Urinary bladder (tissue), 4 donors: ENCODE results near the gene MACROD2. TPM values are rescaled to one million over a fixed set of nuclear protein-coding genes. Genes with fewer than 3 reads are reported as not detected.

Experiments
- DNase-seq: peaks from one replicate; pipeline ENCODE4 v3.0.0-alpha.2; 2015; ENCODE audit errors: extremely low spot score
- H3K27ac ChIP-seq: one replicate; pipeline ENCODE4 v1.5.1; 2013; ENCODE audit warnings: low read depth, mild to moderate bottlenecking, moderate library complexity
- H3K36me3 ChIP-seq: one replicate; pipeline ENCODE4 v1.6.1; 2013; ENCODE audit warnings: mild to moderate bottlenecking, moderate library complexity; ENCODE audit not compliant: insufficient read depth
- H3K4me1 ChIP-seq: one replicate; pipeline ENCODE4 v1.6.1; 2013; ENCODE audit warnings: mild to moderate bottlenecking, moderate library complexity; ENCODE audit not compliant: insufficient read depth
- H3K4me3 ChIP-seq: one replicate; pipeline ENCODE4 v1.5.1; 2013; ENCODE audit warnings: low read depth, low read length
- WGBS: extraction: QIAGEN DNeasy Blood & Tissue Kit; methylation state at CpG from one replicate; pipeline ENCODE4 v1.1.7; 2013; 5-methylcytosine and 5-hydroxymethylcytosine counted together
- polyA plus RNA-seq: library from polyadenylated mRNA; stranded (reverse); fragments of 200-250 nt; gene quantifications from one replicate; pipeline ENCODE4 v1.2.3, GENCODE V29; 2013
- small RNA-seq: library from RNA; depleted of rRNA; stranded (forward); fragments of <200 nt; gene quantifications from one replicate; pipeline ENCODE3, GENCODE V24; 2014
- total RNA-seq: library from RNA; depleted of rRNA; stranded (reverse); fragments of >200 nt; gene quantifications from one replicate; pipeline ENCODE4 v1.2.3, GENCODE V29; 2014
- donor health status: healthy with polysubstance abuse.
- donor health status: healthy.

Gene MACROD2
- total and polyA plus RNA-seq, 2 donors, result 3.0 to 28.2 TPM

DNA sequence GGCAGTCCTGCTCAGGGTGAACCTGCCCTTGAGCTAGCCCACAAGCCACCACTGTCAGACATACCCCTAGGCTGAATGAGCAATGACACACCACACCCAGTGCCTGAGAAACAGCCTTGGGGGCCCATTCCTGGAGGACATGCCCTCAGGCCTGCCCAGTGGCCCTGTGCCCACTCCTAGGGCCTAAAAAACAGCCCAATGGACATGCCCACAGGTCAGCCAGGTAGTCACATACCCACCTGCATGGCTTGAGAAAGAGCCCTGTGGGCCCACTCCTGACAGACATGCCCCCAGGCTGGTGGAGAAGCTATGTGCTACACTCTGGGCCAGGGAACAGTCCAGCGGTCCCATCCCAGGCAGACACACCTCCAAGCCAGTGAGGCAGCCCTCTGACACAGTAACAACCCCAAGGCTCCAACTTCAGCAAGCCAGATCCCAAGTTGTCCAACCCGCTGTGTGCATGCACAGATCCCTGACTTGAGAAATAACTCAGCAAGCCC lies 2086.8 kb downstream of the MACROD2 start:
- DNase-seq, result no peak
- no peak overlapping the region for H3K27ac ChIP-seq
- 94% methylated on average over 2 of the region's 2 CpGs for WGBS
- no peak overlapping the region for H3K4me3 ChIP-seq
- H3K4me1 ChIP-seq, result no peaks in the 10 kb centered on the region
- no peaks in the 10 kb centered on the region for H3K36me3 ChIP-seq

DNA sequence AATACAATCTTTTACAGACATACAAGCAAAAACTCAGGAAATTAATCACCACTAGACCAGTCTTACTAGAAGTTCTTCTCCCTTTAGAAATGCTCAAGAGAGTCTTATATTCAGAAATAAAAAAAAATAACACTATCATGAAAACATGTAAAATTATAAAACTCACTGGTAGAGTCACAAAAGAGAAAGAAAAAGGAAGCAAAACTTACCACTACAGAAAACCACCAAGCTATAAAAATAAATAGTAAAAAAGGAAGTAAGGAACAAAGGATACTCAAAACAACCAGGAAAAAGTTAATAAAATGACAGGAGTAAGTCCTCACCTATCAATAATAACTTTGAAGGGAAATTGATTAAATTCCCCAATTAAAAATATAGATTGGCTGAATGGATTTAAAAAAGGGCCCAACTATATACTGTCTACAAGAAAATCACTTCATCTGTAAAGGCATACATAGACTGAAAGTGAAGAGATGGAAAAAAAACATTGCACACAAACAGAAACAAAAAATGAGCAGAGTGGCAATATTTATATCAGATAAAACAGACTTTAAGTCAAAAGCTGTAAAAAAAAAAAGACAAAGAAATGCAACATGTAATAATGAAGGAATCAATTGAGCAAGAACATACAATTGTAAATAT lies 2088.4 kb downstream of the MACROD2 start:
- no peak overlapping the region for H3K27ac ChIP-seq
- no peaks in the 10 kb centered on the region for H3K4me1 ChIP-seq
- no peak overlapping the region for H3K4me3 ChIP-seq
- DNase-seq, result no peak
- H3K36me3 ChIP-seq, result no peaks in the 10 kb centered on the region

DNA sequence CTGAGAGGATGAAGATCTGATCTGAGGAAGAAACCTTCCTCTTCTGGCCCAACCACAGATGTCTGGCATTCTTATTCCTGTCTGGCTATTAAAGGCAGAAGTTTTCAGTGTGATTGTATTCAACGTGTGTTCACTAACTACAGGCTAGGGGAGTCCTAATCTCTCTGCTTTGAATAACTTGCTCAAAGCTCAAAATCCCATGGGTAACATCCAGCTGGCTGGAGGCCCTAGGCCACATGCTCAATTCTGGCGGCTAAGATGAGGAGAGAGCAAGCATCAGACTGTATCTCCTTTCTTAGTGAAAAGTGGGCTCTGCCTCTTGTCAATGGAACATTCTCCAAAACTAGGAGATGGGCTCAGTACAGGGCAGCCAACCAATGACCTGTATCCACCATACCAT lies 2099.9 kb downstream of the MACROD2 start:
- Histone ChIP-seq H3K36me3 (no peaks in the 10 kb centered on the region), H3K4me3 (no peak overlapping the region), H3K4me1 (no peaks in the 10 kb centered on the region), H3K27ac (no peak overlapping the region)
- DNase-seq, result no peak
- WGBS, result 29% methylated on average over 2 of the region's 2 CpGs

DNA sequence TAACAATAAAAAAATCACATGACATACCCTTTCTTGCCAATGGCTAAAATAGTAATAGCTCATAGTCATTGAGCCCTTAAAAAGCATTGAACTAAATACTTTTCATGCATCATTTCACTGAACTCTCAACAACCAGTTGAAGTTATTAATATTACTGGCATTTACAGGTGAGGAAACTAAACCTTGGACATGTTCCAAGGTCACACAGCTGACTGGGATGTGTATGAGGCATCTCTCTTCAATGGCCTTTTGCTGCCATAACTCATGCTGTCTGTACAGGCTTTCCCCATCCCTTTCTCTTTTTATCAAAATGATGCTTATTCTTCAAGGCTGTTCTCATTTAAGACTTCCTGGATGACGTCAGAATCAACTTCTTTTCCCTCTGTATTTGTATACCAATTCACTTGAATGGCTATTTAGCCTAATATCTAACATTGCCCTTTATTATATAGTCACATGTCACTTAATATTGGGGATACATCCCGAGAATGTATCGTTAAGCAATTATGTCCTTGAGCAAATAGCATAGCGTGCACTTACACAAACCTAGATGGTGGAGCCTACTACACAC lies 2101.5 kb downstream of the MACROD2 start:
- H3K4me3 ChIP-seq, result no peak overlapping the region
- H3K4me1 ChIP-seq, result no peaks in the 10 kb centered on the region
- H3K36me3 ChIP-seq, result no peaks in the 10 kb centered on the region
- DNase-seq, result no peak
- H3K27ac ChIP-seq, result no peak overlapping the region
- 92% methylated on average over 4 of the region's 4 CpGs for WGBS

DNA sequence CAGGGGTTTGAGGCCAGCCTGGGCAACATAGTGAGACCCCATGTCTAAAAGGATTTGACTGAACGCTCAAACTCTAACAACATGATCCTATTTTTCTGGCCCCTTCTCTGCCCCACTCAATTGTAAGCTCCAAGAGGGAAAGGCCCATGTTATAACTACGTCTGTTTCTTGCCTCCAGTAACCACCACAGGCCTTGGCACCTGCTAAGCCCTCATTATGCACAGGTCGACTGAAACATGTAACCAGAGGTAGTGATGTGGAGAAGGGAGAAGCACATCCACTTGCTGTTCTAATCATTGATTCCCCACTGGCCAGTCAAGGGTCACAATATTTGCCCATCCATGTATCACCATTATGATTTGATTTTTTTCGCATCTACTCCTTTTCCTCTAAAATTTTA lies 2102.5 kb downstream of the MACROD2 start:
- Histone ChIP-seq H3K27ac (no peak overlapping the region), H3K36me3 (no peaks in the 10 kb centered on the region), H3K4me3 (no peak overlapping the region), H3K4me1 (no peaks in the 10 kb centered on the region)
- WGBS, result 96% methylated on average over 4 of the region's 4 CpGs
- DNase-seq, result no peak

DNA sequence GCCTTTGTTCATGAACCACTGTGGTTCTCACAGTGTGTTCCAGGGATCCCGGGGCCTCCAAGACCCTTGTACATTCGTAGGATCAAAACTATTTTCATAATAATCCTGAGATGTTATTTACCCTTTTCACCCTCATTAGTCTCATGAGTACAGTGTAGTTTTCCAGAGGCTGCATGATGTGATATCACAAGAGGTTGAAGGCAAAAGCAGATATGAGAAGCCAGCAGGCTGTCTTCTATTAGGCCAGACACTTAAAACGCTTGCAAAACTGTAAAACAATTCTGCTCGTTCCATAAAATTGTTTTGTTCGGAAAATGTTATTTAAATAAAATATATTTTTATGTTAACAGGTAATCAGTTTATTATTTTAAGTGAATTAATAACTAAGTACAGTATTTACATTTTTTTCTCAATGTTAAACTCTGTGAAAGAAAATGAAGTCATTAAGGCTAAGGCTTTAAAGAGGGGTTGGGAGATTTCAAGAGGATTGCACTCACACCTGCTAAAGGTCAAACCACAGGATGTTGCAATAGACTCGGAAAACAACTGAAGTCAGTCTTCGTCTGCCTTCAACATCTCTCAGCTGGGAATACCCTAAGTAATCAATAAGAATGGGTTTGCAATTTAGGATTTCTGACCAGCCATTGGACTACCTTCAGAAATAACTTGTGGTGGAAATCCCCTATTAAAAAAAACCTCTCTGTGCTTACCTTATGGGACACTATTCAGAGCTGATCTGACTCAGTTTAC lies 2103.7 kb downstream of the MACROD2 start:
- Histone ChIP-seq H3K36me3 (no peaks in the 10 kb centered on the region), H3K27ac (no peak overlapping the region)
- 63% methylated on average over 7 of the region's 7 CpGs for WGBS

DNA sequence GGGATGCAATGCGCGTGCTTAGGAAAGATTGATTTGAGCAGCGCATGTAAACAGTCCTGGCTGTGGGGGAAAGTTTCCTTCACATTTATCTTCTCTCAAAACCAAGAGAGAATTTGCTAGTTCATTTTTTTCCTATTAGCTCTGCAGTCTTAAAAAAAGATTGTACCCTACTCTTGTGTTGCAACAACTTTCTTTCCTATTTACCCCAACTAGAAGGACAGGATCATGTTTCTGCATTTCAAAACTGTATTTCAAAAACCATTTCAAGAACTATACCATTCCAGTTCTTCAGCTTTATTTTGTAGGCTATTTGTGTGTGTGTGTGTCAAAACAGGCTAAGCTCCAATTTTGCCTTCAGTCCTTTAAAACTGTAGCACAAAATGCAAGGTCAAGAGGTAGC lies 2104.8 kb downstream of the MACROD2 start:
- no peak for DNase-seq
- Histone ChIP-seq H3K4me3 (no peak overlapping the region), H3K36me3 (no peaks in the 10 kb centered on the region), H3K27ac (no peak overlapping the region), H3K4me1 (no peaks in the 10 kb centered on the region)
- 93% methylated on average over 3 of the region's 3 CpGs for WGBS

More for the DNA sequence above, 2103.7 kb downstream of the MACROD2 start:
- DNase-seq, result no peak
- Histone ChIP-seq H3K4me3 (no peak overlapping the region), H3K4me1 (no peaks in the 10 kb centered on the region)

DNA sequence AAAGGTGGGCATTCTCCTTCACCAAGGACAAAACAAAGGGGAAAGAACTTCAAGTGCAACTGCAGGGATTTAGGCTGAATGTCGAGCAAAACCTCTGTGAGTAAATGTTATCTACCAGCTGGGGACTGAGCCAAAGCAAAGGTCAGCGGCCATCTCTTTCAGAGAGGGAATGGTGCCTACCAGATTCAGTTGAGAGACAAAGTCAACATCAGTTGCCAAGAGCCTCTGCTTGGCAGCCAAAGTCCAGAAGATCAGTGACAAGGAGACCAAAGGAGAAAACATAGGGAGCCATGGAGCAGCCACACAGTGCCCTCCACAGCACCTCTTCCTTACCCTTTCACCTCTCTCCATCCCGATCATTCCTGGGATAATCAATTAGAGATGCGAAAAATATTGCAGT lies 2105.5 kb downstream of the MACROD2 start:
- Histone ChIP-seq H3K36me3 (no peaks in the 10 kb centered on the region), H3K27ac (no peak overlapping the region), H3K4me1 (no peaks in the 10 kb centered on the region), H3K4me3 (no peak overlapping the region)
- 92% methylated on average over 4 of the region's 4 CpGs for WGBS
- no peak for DNase-seq

Small RNAs within 50 kb of the gene (small RNA-seq; reads per million reads assigned to genes)
- not detected for gene RN7SL864P
- not detected for gene RNA5SP475
- not detected for gene RNU6-1159P
- gene RNU6-115P, result not detected
- not detected for gene RNU6-228P
- gene RNU6-278P, result not detected
- gene RPS3P1, result not detected

Other genes with a start within 250 kb of the MACROD2 start
- gene ESF1, start 210.6 kb upstream of the MACROD2 start, total RNA-seq, result 19.2 TPM
- 9.2 TPM for gene ESF1, start 210.6 kb upstream of the MACROD2 start, polyA plus RNA-seq
- gene NDUFAF5, start 210.5 kb upstream of the MACROD2 start, total RNA-seq, result 18.8 TPM
- gene NDUFAF5, start 210.5 kb upstream of the MACROD2 start, polyA plus RNA-seq, result 19.3 TPM
- 1.9 TPM for gene SEL1L2, start 4.9 kb upstream of the MACROD2 start, total RNA-seq
- gene SEL1L2, start 4.9 kb upstream of the MACROD2 start, polyA plus RNA-seq, result 0.38 TPM